Erythroblast (primary cell): Measurements from ENCODE around the gene FAM3B.

Source experiments
- GATA1 ChIP-seq: IDR thresholded peaks from 2 replicates; pipeline ENCODE4 v1.6.1; 2011; ENCODE audit warnings: low read depth, mild to moderate bottlenecking, control low read depth, low read length, moderate library complexity
- POLR2A ChIP-seq: IDR thresholded peaks from 2 replicates; pipeline ENCODE4 v1.6.1; 2011; ENCODE audit warnings: mild to moderate bottlenecking, low read length

DNA sequence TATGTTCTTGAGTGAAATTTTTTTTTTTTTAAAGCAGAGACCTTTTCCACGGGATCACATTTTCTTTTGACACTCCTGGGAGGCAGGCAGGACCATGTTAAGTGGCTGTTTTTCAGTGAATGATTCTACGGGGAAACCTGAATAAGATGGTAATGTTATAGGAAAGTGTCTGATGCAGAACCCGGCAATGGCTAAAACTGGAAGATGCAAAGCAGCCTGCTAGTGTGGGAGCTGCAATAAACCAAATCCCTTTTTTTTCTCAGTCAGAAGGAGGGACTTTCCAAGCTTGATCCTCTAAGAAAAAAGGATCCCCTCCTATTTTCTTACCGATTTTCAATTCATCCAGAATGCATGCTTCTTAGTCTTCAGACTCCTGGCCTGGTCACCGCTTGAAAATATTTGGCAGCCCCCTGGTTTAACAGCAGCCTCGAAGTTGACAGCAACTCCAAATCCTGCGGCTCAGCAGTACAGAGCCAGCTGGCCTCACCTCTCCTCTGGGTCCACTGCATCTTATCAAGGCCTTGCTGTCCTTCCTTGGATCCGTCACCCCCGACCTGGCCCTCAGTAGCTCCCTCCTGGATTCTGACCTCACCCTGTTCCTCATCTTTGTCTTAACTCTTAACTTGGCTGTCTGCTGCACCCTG lies 50.8 kb downstream of the FAM3B start:
- TF ChIP-seq POLR2A: no peak
- no peak for TF ChIP-seq GATA1
